H1 (cell line): ENCODE results near the gene GOLGA2. TPM values are rescaled to one million over a fixed set of nuclear protein-coding genes. Genes with fewer than 3 reads are reported as not detected.
"Not testable (repeated sequence)": the region's sequence is repeated elsewhere in the genome, so short reads cannot be mapped to it uniquely, and the experiment has no call there.

Experiments
- CTCF ChIA-PET: fragments of 300-600 bp; sonication (Branson Sonifier 250); formaldehyde crosslinking; loops from one replicate; lab custom pipeline; 2021; ENCODE audit not compliant: partially characterized antibody; lab: Charles Lee
- POLR2A ChIA-PET: fragments of 300-600 bp; sonication (Branson Sonifier 250); formaldehyde crosslinking; loops from one replicate; lab custom pipeline; 2021; ENCODE audit warnings: inconsistent platforms; ENCODE audit not compliant: partially characterized antibody; lab: Charles Lee
- DNase-seq, 2 experiments: peaks; one replicate each; pipeline versions ENCODE4 v3.0.0 to v3.0.0-alpha.2; 2010 to 2022; ENCODE audit warnings: low spot score in 2 of 2, low read depth in 1 of 2, mixed read lengths in 1 of 2
- FAIRE-seq: peaks from 2 replicates; lab custom pipeline; 2011; peaks lifted over from hg19 to GRCh38; lab: Jason Lieb, UNC
- H2AFZ ChIP-seq: 2 replicates; pipeline ENCODE4 v1.8.1; 2012; ENCODE audit warnings: low read length, inconsistent platforms
- H2AK5ac ChIP-seq: 2 replicates; pipeline ENCODE4 v1.6.1; 2013; ENCODE audit warnings: low read depth, low read length
- H2BK120ac ChIP-seq: replicated peaks from 2 replicates; pipeline ENCODE3; 2013; ENCODE audit warnings: low read depth, low read length, inconsistent platforms
- H2BK12ac ChIP-seq: 2 replicates; pipeline ENCODE4 v1.6.1; 2013; ENCODE audit warnings: low read depth, low read length
- H2BK15ac ChIP-seq: 2 replicates; pipeline ENCODE4 v1.6.1; 2013; ENCODE audit warnings: low read length
- H2BK20ac ChIP-seq: 2 replicates; pipeline ENCODE4 v1.6.1; 2013; ENCODE audit warnings: low read length
- H2BK5ac ChIP-seq: 2 replicates; pipeline ENCODE4 v1.6.1; 2013; ENCODE audit warnings: low read depth, low read length
- H3K14ac ChIP-seq: 2 replicates; pipeline ENCODE4 v1.6.1; 2013; ENCODE audit warnings: inconsistent platforms; ENCODE audit not compliant: insufficient read length
- H3K18ac ChIP-seq: 2 replicates; pipeline ENCODE4 v1.6.1; 2013; ENCODE audit warnings: low read length; ENCODE audit errors: extremely low read depth
- H3K23ac ChIP-seq: 2 replicates; pipeline ENCODE4 v1.6.1; 2013; ENCODE audit warnings: inconsistent platforms; ENCODE audit not compliant: insufficient read length
- H3K23me2 ChIP-seq: 2 replicates; pipeline ENCODE4 v1.6.1; 2013; ENCODE audit warnings: low read depth, low read length
- H3K27ac ChIP-seq: 2 replicates; pipeline ENCODE4 v1.6.1; 2011; ENCODE audit warnings: low read depth, low read length, inconsistent platforms
- H3K27me3 ChIP-seq, 4 experiments: replicated peaks in 1 of 4; 1 replicate in 1 of 4; 2 replicates in 3 of 4; pipeline versions ENCODE4 v1.6.1 to v1.8.1; 2011 to 2013; ENCODE audit warnings: low read length in 3 of 4, mild to moderate bottlenecking in 3 of 4, inconsistent platforms in 2 of 4, mixed read lengths in 2 of 4, moderate library complexity in 1 of 4; ENCODE audit not compliant: control insufficient read depth in 3 of 4, insufficient read depth in 3 of 4; ENCODE audit errors: extremely low read depth in 1 of 4
- H3K36me3 ChIP-seq, 4 experiments: 2 replicates each; pipeline versions ENCODE4 v1.6.1 to v1.8.1; 2011 to 2013; ENCODE audit warnings: mild to moderate bottlenecking in 4 of 4, low read length in 3 of 4, moderate library complexity in 2 of 4, control low read depth in 1 of 4, inconsistent platforms in 1 of 4; ENCODE audit not compliant: insufficient read depth in 4 of 4, control insufficient read depth in 2 of 4
- H3K4ac ChIP-seq: replicated peaks from 2 replicates; pipeline ENCODE3; 2013; ENCODE audit warnings: low read length, low read depth, mixed read lengths, inconsistent platforms; ENCODE audit not compliant: insufficient read length
- H3K4me1 ChIP-seq, 4 experiments: replicated peaks in 1 of 4; 1 replicate in 1 of 4; 2 replicates in 3 of 4; pipeline versions ENCODE4 v1.6.1 to v1.8.1; 2011 to 2013; ENCODE audit warnings: low read length in 3 of 4, inconsistent platforms in 2 of 4, mixed read lengths in 1 of 4; ENCODE audit not compliant: insufficient read depth in 4 of 4, control insufficient read depth in 3 of 4
- H3K4me2 ChIP-seq, 2 experiments: 2 replicates each; pipeline versions ENCODE4 v1.6.1 to v1.8.1; 2011 to 2013; ENCODE audit warnings: low read depth in 2 of 2, low read length in 2 of 2, control low read depth in 1 of 2, inconsistent platforms in 1 of 2, mild to moderate bottlenecking in 1 of 2; ENCODE audit not compliant: insufficient read depth in 1 of 2
- H3K4me3 ChIP-seq, 4 experiments: fragments of 200-600, 300-600 bp in 1 of 4; sonication (generic), shearing (Covaris generic), sonication (Bioruptor Twin) in 1 of 4; 2 replicates each; pipeline versions ENCODE4 v1.5.1 to v1.8.1; 2011 to 2016; ENCODE audit warnings: low read length in 4 of 4, low read depth in 3 of 4, control low read depth in 2 of 4, inconsistent platforms in 2 of 4, mild to moderate bottlenecking in 2 of 4, mixed read lengths in 1 of 4, moderate library complexity in 1 of 4; ENCODE audit not compliant: insufficient read depth in 2 of 4; ENCODE audit errors: extremely low read depth in 1 of 4
- H3K56ac ChIP-seq: replicated peaks from 2 replicates; pipeline ENCODE3; 2013; ENCODE audit warnings: low read depth, mild to moderate bottlenecking, mixed read lengths, low read length, inconsistent platforms; ENCODE audit not compliant: insufficient read length
- H3K79me1 ChIP-seq: 2 replicates; pipeline ENCODE4 v1.6.1; 2013; ENCODE audit warnings: low read depth, low read length, control low read depth
- H3K79me2 ChIP-seq, 2 experiments: 2 replicates each; pipeline versions ENCODE4 v1.6.1 to v1.8.1; 2012 to 2013; ENCODE audit warnings: low read length in 2 of 2, mild to moderate bottlenecking in 2 of 2, inconsistent platforms in 1 of 2; ENCODE audit not compliant: insufficient read depth in 2 of 2, control insufficient read depth in 1 of 2
- H3K9ac ChIP-seq, 4 experiments: replicated peaks in 1 of 4; 1 replicate in 1 of 4; 2 replicates in 3 of 4; pipeline versions ENCODE4 v1.6.1 to v1.8.1; 2011 to 2013; ENCODE audit warnings: low read depth in 3 of 4, low read length in 3 of 4, control low read depth in 2 of 4, mild to moderate bottlenecking in 2 of 4, moderate library complexity in 2 of 4, inconsistent platforms in 1 of 4; ENCODE audit errors: extremely low read depth in 1 of 4
- H3K9me3 ChIP-seq, 2 experiments: 2 replicates each; pipeline versions ENCODE4 v1.6.1 to v1.8.1; 2012 to 2013; ENCODE audit warnings: mild to moderate bottlenecking in 2 of 2, moderate library complexity in 2 of 2, control low read depth in 1 of 2, inconsistent platforms in 1 of 2, low read depth in 1 of 2, low read length in 1 of 2, mixed read lengths in 1 of 2; ENCODE audit not compliant: insufficient read depth in 2 of 2
- H4K20me1 ChIP-seq, 2 experiments: replicated peaks in 1 of 2; 2 replicates each; pipeline versions ENCODE3 to v1.8.1; 2011 to 2013; ENCODE audit warnings: inconsistent platforms in 2 of 2, low read length in 2 of 2, mild to moderate bottlenecking in 1 of 2; ENCODE audit not compliant: insufficient read depth in 2 of 2, control insufficient read depth in 1 of 2
- H4K5ac ChIP-seq: 2 replicates; pipeline ENCODE4 v1.6.1; 2013; ENCODE audit warnings: low read length, low read depth, mixed read lengths, inconsistent platforms; ENCODE audit not compliant: insufficient read length
- H4K8ac ChIP-seq: 2 replicates; pipeline ENCODE4 v1.8.0; 2013; ENCODE audit warnings: mild to moderate bottlenecking, moderate library complexity, low read length, inconsistent platforms; ENCODE audit not compliant: insufficient read depth; ENCODE audit errors: extremely low read depth
- H4K91ac ChIP-seq: replicated peaks from 2 replicates; pipeline ENCODE3; 2013; ENCODE audit warnings: low read length, mixed read lengths, inconsistent platforms; ENCODE audit not compliant: insufficient read length
- WGBS, 2 experiments: shearing (Covaris generic) in 1 of 2; methylation state at CpG; one replicate each; pipeline versions ENCODE4 v1.1.6 to v1.1.7; 2013 to 2015; ENCODE audit warnings: low lambda C conversion rate in 2 of 2, mixed read lengths in 2 of 2, inconsistent platforms in 1 of 2, low coverage in 1 of 2, missing lambda C conversion rate in 1 of 2; ENCODE audit not compliant: insufficient replicate concordance in 2 of 2, insufficient coverage in 1 of 2, insufficient read length in 1 of 2; ENCODE audit errors: extremely low coverage in 1 of 2, missing lambda C conversion rate in 1 of 2; 5-methylcytosine and 5-hydroxymethylcytosine counted together
- polyA plus RNA-seq, 7 experiments: library from polyadenylated mRNA; depleted of rRNA in 3 of 7; stranded (reverse) in 5 of 7; unstranded in 2 of 7; fragments of >200 nt in 5 of 7; fragments of 200-250 nt in 2 of 7; gene quantifications; 1 replicate in 5 of 7; 2 replicates in 1 of 7; 4 replicates in 1 of 7; pipeline versions ENCODE4 v1.2.1 to v1.2.3, GENCODE V29; 2011 to 2013; ENCODE audit warnings: missing spikeins in 2 of 7, mixed read lengths in 2 of 7
- total RNA-seq: library from RNA; stranded (reverse); fragmentation: NEBNext Ultra II Directional; extraction: Animal tissue kit (Norgen Biotek cat#: 25700); gene quantifications from 2 replicates; pipeline ENCODE4 v1.2.1, GENCODE V29; 2021

Gene GOLGA2
- total and polyA plus RNA-seq, 2 of the 8 experiments (the other 6 are each of a cell fraction or from before 2014, with no cell fraction given): 13.1 to 43.6 TPM

DNA sequence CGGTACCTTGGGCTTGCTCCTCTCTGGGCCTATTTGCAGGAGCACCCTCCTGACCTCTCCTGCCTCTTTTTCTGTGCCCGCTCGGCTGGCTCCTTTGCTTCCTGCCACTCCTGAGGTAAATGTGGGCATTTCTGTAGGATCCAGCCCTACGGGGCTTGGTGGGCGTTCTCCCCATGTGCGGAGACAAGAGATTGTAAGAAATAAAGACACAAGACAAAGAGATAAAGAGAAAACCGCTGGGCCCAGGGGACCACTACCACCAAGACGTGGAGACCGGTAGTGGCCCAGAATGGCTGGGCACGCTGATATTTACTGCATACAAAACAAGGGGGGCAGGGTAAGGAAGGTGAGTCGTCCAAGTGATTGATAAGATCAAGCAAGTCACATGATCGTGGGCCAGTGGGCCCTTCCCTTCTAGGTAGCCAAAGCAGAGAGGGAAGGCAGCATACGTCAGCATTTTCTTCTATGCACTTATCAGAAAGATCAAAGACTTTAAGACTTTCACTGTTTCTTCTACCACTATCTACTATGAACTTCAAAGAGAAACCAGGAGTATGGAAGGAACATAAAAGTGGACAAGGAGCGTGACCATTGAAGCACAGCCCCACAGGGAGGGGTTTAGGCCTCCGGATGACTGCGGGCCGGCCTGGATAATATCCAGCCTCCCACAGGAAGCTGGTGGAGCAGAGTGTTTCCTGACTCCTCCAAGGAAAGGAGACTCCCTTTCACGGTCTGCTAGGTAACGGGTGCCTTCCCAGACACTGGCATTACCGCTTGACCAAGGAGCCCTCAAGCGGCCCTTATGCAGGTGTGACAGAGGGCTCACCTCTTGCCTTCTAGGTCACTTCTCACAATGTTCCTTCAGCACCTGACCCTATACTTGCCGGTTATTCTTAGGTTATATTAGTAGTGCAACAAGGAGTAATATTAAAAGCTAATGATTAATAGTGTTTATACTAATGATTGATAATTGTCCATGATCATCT lies 3.6 kb upstream of the GOLGA2 start:
- H3K56ac ChIP-seq, H3K36me3 ChIP-seq, H3K4me3 ChIP-seq, H3K4me2 ChIP-seq, H2BK120ac ChIP-seq, H3K79me2 ChIP-seq, H3K23ac ChIP-seq, H2BK5ac ChIP-seq, H3K4me1 ChIP-seq, DNase-seq, H2AK5ac ChIP-seq, H4K20me1 ChIP-seq, H3K27me3 ChIP-seq, H2BK12ac ChIP-seq, H3K79me1 ChIP-seq, H4K8ac ChIP-seq, H3K9ac ChIP-seq, H3K14ac ChIP-seq, H3K27ac ChIP-seq, H2BK15ac ChIP-seq, H4K91ac ChIP-seq, H4K5ac ChIP-seq, POLR2A ChIA-PET, H3K4ac ChIP-seq, FAIRE-seq, H2BK20ac ChIP-seq, CTCF ChIA-PET, H3K9me3 ChIP-seq, H2AFZ ChIP-seq, H3K18ac ChIP-seq: not testable (repeated sequence)
- peaks cover 11% of the 10 kb centered on the region for H3K23me2 ChIP-seq
- 90% methylated on average over 22 of the region's 22 CpGs; no CpG with 5 or more reads in 1 of the 2 experiments for WGBS, 2 experiments
